OCI-LY7 (cell line): Measurements from ENCODE around the gene UVRAG.

Experiments used
- CTCF ChIP-seq: fragments of 200-600 bp; sonication (generic); conservative IDR thresholded peaks from 2 replicates; pipeline ENCODE4 v1.5.1; 2014; ENCODE audit warnings: mild to moderate bottlenecking, antibody characterized with exemption, low read length, moderate library complexity, mixed read lengths
- EZH2phosphoT487 ChIP-seq: fragments of 200-600 bp; sonication (generic); IDR thresholded peaks from 2 replicates; pipeline ENCODE4 v1.6.1; 2018; ENCODE audit warnings: low read depth, borderline replicate concordance, mild to moderate bottlenecking, mixed run types, antibody characterized with exemption, low read length, moderate library complexity, mixed read lengths

GRCh38 chr11:76025817-76026216 lies 210.8 kb downstream of the UVRAG start:
- TF ChIP-seq CTCF (no peak), EZH2phosphoT487 (no peak)
